A549 (cell line): ENCODE measurements around the gene FRMD6. TPM values are rescaled to one million over a fixed set of nuclear protein-coding genes. Genes with fewer than 3 reads are reported as not detected.

Source experiments
- polyA plus RNA-seq, 4 experiments: library from polyadenylated mRNA; depleted of rRNA in 3 of 4; stranded (reverse); fragments of >200 nt; fragmentation: RNase III in 1 of 4; extraction: RNeasy Plus Mini Kit Qiagen cat#74134 plus additional on column Dnase treatment in 1 of 4; gene quantifications; 2 replicates in 3 of 4; 3 replicates in 1 of 4; pipeline ENCODE4 v1.2.3, GENCODE V29; 2011 to 2017
- small RNA-seq, 6 experiments: library from RNA; depleted of rRNA; stranded (forward); fragments of <200 nt; gene quantifications; one replicate each; pipeline ENCODE3, GENCODE V24; 2012

The FRMD6 gene
- polyA plus RNA-seq, 2 of the 4 experiments (the other 2 are of a cell fraction): 18.8 to 23.1 TPM

Small RNAs within 50 kb of the gene (small RNA-seq; reads per million reads assigned to genes)
- 0 reads per million in 6 experiments for gene OR7E159P
- 0 reads per million in 6 experiments for gene RNA5SP385
- 0 to 0.26 (median 0) reads per million in 6 experiments for gene RNU6-301P

Other genes with a start within 250 kb of the FRMD6 start
- 2.2 and 3.0 TPM in 2 replicates for gene GNG2, start 208.7 kb downstream of the FRMD6 start, polyA plus RNA-seq (2011; rRNA removed)
- 1.8 to 2.4 TPM (median 2.1 TPM) in 3 replicates for gene GNG2, start 208.7 kb downstream of the FRMD6 start, polyA plus RNA-seq (2017; fragmentation: RNase III; extraction: RNeasy Plus Mini Kit Qiagen cat#74134 plus additional on column Dnase treatment)